Stimulated activated CD4-positive, alpha-beta T cell treated with anti-CD3 and anti-CD28 coated beads, Interleukin-4, amount 100 ng/mL, for 4 hours (primary cell): ENCODE results near the gene CLDN25.
A peak's percentile ranks its signal among the peaks of the same experiment; 100 is the strongest.
"Not testable (repeated sequence)": the region's sequence is repeated elsewhere in the genome, so short reads cannot be mapped to it uniquely, and the experiment has no call there.

Source experiments
- DNase-seq, 2 experiments: peaks; one replicate each; pipeline ENCODE4 v3.0.0-alpha.2; 2020

CLDN25 gene

DNA sequence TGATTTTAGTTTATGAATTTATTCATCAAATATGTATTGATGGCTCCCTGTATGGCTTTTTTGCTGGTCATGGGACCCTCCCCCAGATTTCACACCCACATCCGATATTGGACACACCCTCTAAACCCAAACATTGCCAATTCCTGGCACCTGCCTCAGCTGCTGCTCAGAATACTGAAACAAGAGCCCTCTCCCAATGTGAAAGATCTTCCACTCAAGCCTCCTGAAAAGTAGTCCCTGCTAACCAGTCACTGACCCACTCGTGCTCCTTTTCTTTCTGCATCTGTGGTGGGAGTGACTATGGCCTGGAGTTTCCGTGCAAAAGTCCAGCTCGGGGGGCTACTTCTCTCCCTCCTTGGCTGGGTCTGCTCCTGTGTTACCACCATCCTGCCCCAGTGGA, at the start of gene CLDN25:
Gene CLDN25 (plus strand): TSS at position 301 of the 400 bp plus-strand sequence. CDS start 0 bp downstream, at position 301.
- no peak for DNase-seq

DNA sequence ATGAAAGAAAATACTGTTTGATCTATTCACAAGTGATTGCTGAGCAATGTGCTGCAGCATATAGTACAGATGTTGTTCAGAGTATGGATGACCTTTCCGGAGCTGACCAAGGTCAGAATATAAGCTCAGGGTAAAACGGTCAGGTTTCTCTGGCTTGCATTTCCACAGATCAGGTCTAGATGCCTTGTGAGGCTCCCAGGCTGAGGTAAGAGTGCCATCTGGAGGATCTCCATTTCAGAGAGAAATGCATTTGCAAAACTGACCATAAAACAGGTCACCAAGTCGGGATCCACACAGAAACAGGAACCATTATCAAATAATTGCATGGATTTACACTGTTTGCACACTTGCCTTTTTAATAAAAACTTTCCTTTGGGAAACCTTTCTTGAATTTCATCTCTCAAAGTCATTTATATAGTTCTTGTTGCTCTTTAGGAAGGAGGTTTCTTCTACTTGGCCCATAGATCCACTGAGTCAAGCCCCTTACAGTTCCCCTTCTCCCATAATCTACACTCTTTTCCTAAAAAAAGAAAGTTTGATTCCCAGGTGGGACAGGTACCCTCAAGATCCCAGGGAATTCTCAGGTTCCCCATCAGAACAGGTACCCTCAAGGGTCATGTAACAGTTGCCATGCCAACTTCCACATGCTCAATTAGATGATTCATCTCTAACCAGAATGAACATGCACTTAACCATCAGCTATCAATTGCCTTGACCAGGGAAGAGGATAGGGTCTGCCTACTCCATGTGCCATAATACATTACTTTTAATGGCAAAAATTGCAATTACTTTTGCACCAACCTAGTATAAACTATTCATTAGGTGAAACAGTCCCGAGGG, 48.5 kb upstream of the CLDN25 start:
- DNase-seq, result no peak

DNA sequence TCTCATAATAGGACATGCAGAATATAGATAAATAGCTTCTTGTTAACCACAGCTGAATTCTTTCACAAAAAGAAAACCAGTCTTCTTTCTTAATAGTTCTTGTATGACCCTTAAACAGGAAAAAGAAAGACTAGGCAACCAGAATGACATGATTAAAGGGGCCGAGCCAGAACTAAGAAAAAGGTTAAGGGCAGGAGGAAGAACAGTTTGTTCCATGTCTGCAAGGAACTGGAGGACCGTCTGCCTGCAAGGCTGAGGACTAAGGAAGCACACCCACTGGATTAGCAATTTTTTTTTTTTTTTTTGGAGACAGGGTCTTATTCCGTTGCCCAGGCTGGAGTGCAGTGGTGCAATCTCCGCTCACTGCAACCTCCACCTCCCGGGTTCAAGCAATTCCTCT, 47.5 kb upstream of the CLDN25 start:
- no peak for DNase-seq

DNA sequence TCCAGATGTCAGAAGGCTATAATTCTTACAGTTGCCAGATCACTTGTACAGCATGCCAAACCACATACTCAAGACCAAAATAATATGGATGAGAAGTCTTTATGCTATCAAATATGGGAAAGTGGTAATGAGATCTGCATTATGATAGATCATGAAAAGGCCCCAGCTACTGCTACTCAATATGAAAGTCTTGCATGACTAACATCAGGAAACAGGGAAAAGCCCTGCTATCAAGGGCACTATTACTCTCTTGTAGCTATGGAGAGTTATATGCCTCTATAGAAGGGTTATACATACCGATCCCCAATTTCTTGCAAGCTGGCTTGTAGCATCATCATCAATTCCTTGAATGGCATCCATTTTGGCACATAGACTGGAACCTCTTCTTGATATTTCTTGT, 43.3 kb upstream of the CLDN25 start:
- DNase-seq, result no peak

DNA sequence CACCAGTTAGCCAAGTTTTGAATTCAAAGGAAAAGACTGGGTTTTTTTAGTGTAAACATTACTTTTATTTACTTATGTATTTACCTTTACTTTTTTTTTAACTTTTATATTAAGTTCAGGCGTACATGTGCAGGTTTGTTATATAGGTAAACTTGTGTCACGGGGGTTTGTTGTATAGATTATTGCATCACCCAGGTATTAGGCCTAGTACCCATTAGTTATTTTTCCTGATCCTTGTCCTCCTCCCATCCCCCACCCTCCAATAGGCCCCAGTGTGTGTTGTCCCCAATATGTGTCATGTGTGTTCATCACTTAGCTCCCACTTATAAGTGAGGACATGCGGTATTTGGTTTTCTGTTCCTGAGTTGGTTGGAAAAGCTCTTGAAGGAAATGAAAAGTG, 26.7 kb upstream of the CLDN25 start:
- DNase-seq, result no peak

DNA sequence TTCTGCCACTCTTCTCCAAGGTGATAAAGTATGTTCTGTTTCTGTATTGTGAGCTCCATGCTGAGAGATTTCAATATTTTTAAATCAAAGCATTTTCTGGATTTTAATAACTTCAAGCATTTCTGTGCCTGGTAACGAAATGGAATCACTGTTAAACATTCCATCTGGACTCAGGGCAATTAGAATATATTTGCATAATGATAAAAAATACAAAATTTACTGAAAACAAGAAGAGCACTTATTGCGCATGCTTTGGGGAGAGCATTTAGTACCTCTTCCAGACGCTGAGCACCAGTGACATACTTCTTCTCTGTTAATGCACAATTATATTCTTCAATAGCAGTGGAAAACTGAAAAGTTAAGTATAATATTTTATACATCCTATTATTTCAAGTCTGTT, 19.4 kb upstream of the CLDN25 start:
- DNase-seq, result no peak

DNA sequence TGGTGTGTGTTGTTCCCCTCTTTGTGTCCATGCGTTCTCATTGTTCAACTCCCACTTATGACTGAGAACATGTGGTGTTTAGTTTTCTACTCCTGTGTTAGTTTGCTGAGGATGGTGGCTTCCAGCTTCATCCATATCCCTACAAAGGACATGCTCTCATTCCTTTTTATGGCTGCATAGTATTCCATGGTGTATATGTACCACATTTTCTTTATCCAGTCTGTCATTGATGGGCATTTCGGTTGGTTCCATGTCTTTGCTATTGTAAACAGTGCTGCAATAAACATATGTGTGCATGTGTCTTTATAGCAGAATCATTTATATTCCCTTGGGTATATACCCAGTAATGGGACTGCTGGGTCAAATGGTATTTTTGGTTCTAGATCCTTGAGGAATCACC, 16.6 kb upstream of the CLDN25 start:
- DNase-seq, result not testable (repeated sequence)

DNA sequence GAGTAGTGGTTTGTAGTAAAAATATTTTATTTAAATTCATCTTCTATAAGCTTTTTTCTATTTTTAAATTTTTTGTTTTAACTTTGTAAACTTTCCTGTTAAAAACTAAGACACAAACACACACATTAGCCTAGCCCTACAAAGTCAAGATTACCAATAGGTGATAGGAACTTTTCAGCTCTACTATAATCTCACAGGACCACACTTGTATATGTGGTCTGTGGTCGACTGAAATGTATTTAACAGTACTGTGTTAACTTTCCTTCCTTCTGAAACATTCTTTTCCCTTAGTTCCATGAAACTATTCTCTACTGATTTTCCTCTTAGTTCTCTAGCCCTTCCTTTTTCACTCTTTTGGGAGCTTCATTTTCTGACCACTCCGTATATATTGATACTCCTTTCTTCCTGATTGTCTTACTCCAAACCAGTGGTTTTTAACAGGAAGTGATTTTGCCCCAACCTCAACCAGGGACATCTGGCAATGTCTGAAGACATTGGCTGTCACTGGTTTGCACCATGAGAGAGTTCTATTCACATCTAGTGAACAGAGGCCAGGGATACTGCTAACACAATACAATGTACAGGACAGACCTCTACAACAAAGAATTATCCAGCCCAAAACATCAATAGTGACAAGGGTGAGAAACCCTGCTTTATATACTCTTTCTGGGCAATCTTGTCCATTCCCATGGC, 14.9 kb upstream of the CLDN25 start:
- DNase-seq, result no peak

DNA sequence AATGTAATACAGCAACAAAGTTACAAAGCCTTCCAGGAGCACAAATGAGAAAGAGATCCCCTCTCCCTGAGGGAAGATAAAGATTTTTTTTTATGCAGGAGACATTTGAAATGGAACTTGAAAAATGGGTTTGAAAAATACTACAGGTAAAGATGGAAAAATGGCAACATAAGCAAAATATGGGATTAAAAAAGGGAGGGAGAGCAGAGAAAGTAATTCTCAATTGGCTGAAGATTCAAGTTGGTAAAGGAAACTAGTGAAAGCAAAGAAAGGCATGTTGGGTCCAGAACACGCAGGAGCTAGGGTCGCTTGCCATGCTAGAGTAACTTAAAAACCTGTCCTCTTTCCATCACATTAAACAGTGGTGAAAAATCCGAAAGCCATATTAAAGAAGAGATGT, 7.6 kb upstream of the CLDN25 start:
- no peak for DNase-seq

DNA sequence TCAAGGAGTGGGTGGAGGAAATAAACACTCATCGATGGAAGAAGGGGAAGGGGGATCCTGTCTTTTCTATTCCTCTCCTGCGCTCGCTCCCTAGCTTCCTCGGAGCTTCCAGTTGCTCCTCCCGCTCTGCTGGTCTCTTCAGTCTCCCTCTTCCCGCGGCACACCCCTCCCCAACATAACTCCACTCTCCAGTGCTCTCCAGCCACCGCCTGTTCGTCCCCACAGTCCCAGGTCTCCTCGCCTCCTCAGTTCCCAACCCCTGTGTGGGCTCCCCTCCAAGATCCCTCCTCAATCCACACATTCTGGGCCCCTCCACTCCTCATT, 6.5 kb upstream of the CLDN25 start:
- DNase-seq, result peak in 1 of 2 experiments; percentile 3

DNA sequence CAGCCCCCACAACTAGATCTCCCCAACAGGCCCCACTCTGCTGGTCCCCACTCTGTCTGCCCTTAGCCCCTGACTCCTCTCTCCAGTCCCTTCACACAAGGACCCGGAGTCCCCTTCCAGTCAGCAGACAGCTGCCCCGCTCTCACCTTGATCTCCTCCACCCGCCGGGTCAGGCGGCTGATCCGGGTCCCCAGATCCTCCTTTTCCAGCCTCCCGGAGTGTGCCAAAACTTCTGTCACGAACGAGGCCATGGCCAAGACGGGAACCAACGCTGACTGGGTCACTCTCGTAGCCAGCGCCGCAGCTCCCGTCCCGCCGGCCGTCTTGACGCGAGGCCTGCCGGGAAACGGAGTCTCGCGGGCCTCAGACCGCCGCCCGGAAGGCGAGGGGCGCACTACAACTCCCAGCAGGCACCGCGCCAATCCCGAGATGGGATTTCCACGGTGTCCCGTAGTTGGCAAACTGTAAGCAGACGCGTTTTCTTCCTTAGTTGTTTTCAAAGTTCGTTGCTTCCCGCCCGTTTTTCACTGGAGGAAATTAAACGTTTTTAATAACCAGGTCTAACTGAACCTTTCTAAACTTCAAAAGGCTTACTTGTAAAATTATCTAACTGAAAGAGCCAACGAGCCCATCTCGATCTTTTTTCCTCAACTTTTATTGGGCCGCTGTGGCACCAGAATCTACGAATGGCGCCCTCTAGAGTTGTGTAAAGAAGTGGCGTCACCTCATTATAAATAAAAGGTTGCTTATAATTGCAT, 6.0 kb upstream of the CLDN25 start, which contains the start of gene ZW10:
Gene ZW10 (minus strand): TSS at position 277 of the 758 bp plus-strand sequence. CDS start 26 bp downstream, at position 251.
- DNase-seq, result peak; percentile 89 to 90

DNA sequence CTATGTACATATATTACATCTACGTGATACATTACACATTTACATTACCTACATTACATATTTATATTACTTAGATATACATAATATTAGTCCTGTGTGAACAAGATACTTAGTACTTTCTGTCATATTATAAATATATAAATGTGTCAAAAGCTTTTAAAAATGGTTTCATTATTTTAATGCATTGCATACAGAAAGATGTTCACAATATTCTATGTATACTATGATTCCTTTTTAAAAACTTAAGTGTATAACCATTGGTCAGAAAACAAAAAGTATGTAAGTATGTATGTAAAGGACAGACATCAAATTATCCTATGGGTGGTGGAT, 5.5 kb upstream of the CLDN25 start:
- DNase-seq, result no peak

DNA sequence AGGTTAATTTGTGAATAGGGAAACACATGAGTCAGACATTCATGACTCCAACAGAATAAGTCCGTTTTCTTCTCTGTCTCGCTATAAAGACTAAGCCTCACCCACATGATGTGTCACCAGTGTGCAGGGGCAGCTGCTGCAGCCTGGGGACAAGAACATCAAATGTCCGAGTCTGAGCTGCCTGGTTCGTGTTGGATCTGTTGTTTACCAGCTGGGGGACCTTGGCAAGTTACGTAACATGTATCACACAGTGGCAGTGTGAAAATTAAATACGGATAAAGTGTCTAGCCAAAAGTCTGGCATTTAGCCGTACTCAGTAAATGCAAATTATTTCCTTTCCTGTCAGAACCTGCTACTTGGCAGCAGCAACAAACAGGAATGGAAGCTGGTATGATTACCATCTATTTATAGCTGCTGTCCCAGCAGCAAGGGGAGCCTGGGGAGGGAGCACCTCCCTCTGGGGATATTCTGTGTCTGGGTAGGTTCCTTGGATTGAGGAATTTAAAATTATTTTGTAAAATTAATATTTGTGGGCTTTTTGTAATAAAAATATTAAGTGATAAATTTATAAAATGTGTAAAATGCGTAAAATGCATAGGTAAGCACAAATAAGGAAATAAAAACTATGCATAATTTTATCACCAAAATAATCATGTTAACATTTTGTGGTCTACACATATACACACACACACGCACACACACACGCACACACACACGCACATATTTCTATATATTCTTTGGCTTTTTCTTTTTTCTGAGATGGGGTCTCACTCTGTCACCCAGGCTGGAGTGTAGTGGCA, 1.3 kb upstream of the CLDN25 start:
- no peak for DNase-seq

DNA sequence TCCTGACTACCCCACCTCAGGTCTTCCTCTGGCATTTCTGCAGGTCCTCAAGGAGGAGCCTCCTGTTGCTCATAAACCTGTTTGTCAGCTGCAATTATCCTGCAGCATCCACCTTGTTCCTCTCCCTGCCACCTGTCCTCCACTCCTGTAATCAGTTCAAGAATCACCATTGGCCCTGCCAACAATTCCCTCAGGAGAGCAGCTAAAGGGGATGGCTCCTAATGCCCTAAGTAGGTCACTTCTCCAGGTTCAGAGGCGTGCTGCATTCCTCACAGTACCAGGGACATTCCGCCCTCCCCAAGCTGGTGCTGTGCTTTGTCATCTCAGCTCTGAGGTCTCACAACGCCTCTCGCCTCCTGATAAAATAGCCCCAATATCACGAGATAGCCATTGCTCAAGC, 2.1 kb downstream of the CLDN25 start:
- no peak for DNase-seq

DNA sequence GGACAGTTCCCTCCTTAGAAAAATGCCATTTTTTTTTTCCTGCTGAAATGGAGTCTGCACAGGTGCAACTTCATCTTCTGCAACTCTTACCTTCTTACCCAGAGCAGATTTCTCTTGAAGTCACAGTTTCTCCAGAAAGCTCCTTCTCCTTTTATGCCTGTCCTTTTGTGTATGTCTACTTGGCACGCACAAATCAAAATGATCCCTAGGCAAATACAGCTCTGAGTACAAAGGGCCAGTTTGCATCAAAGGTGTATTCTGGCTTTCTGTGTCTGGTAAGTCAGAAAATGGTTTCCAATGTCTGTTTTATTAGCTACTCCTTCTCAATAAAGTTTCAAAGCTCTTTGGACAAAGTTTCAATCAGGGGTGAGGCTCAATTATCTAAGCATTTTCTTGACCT, 2.5 kb downstream of the CLDN25 start:
- no peak for DNase-seq

DNA sequence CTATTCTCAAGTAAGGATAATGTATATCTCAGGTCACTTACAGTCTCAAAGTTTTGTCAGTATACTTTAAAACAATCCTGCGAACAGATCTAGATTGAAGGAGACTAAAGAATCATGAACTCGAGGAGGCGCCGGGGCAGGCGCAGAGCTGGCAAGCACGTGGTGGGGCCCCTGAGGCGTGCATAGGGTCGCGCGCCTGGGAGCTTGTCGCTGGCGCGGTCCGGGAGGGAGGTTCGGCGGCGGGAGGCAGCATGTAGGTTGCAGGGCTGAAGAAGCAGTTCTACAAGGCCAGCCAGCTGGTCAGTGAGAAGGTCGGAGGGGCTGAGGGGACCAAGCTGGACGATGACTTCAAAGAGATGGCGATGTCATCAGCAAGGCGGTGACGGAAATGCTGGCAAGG, 9.4 kb downstream of the CLDN25 start:
- not testable (repeated sequence) for DNase-seq

DNA sequence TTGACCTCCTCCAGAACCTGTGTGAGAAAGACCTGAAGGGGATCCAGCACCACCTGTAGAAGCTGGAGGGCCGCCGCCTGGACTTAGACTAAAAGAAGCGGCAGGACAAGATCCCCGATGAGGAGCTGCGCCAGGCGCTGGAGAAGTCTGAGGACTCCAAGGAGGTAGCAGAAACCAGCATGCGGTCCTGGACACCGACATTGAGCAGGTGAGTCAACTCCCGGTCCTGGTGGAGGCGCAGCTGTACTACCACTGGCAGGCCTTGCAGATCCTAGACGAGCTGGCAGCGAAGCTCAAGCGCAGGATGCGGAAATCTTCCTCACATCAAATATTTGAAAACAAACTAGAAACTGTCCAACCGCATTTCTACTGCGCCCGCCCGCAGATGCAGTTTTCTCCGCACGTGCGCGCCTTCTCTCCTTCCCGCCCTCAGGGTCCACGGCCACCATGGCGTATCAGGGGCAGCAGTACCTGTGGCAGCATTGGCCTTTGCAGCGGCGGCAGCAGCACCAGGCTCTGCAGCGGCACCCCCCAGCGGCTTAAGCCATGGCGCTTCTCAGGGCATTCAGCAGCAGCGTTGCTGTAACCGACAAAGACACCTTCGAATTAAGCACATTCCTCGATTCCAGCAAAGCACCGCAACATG, 10.2 kb downstream of the CLDN25 start:
- DNase-seq, result no peak

DNA sequence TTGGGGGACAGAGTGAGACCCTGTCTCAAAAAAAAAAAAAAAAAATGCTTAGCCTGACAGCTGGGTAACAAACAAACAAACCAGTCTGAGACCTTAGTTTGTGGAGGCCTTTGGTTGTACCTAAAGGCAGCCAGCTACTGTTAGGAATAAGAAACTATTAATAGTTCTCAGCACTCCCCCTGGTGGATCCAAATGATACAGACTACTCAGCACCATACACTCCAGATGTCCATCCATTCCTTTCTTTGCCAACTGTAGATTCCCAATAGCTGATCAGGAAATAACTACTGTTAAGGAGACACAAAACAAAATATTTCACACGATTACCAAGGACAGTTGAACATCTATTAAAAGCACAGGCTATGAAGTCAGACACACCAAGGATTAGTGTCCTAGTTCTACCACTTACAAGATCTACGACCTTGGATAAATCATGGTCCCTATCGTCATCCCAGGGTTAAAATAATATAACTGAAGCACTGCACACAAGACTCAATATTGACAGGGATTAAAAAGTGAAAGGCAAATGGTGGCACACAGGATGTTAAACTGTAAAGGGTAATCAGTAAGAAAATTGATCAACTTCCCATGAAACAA, 17.2 kb downstream of the CLDN25 start:
- no peak for DNase-seq

DNA sequence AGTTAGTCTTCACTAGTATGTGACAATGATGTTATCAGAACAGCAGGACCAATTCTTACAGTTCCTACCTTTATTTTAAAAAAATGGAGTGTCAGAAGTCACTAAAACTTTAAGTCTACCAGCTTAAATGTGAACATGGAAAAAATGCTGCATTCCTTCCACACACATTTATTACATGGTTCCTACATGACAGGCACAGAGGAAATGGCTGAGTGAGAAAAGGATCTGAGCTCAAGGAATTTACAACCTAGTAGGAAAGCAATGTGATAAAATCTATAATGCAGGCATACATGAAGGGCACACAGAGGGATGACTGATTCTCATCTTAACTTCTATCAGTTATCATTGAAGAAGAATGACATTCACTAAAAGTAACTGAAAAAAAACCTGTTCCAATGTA, 23.0 kb downstream of the CLDN25 start:
- no peak for DNase-seq

DNA sequence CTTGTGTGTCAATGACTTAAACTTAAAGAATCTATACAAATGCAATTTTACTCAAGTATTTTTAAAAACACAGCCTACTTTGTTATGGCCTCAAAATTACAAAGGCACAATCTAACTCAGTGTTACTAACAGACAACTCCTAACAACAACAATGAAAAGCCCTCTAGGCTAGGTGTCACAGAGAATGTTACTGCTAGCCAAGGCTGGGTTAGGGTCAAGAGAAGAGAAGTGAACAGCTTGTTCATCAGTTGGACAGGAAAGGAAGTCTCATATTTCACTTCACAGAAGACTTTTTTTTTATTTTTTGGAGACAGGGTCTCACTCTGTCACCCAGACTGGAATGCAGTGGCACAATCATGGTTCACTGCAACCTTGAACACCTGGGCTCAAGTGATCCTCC, 26.0 kb downstream of the CLDN25 start:
- no peak for DNase-seq

DNA sequence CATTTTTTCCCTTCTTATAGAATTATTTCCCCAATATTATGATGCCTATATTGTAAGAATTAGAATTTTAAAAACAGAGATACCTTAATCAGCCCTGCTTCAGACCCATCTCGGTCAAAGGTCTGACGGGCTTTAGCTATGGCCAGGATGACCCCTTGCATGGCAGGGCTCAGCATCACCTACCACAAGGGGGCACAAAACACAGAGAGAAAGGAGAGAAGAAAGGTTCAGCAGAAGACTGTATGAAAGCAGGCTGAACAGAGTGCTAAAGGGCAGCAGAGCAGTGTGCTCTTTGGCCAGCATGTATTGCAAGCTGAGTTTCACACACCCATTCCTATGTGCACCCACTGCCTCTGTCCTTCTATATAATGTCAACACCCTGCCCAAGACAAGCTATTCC, 26.8 kb downstream of the CLDN25 start:
- DNase-seq, result no peak

DNA sequence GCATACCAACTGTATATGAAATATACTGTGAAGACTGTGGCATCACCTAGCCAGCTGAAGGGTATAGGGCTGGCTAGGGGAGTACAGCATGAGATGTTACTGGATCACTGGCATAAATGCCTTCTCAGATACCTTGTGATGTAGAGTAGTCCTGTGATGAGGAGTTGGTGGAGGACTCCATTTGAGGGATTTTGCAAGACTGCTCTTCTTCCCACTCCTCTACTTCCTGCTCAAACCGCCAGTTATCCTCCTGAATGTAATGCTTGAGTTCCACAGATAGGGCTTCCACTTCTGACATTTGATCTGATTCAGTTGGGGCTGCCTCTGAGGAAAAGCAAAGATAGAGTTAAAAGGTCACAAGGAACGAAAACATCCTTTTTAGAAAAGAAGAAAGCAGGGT, 29.3 kb downstream of the CLDN25 start:
- DNase-seq, result no peak
